ENCODE data around the gene ALKBH5. TPM values are rescaled to one million over a fixed set of nuclear protein-coding genes. Genes with fewer than 3 reads are reported as not detected.

ALKBH5 gene
- total and polyA plus RNA-seq, 2 donors = 48.5 to 58.3 TPM

DNA sequence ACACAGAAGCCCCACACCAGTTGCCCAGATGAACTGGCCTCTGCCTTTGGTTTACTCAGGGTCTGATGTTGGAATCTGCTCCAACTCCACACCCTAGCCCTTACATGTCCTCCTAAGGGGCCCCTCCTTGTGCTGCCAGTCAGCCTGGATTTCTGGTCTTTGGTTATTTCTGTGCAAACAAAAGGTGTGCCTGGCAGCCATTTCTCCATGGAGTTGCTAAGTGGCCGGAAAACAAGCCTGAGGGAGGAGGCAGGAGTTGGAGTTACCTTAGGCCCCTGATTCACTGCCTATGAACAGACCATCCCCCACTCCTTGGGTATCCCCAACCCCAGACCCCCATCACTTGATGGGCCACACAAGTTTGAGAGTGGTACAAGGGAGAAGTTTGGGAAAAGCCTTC is 4.4 kb upstream of the ALKBH5 start:
- no peak for DNase-seq (ENCODE audit: low read depth in 6 of 9, low spot score in 9 of 9)
- 98% methylated on average over 1 of the region's 1 CpG for WGBS
- H3K4me1 ChIP-seq (ENCODE audit: control insufficient read depth in 2 of 2, insufficient read depth in 2 of 2, low read length in 2 of 2) = peaks cover 4 to 11% of the 10 kb centered on the region in 2 donors
- peaks cover 0 to 4% of the 10 kb centered on the region in 2 donors for H3K9me3 ChIP-seq (ENCODE audit: control insufficient read depth in 2 of 2, insufficient read depth in 1 of 2, low read length in 1 of 2)
- no peak overlapping the region for H3K27ac ChIP-seq (ENCODE audit: low read depth in 1 of 2, low read length in 1 of 2)
- no peaks in the 10 kb centered on the region for H3K36me3 ChIP-seq (ENCODE audit: control insufficient read depth in 2 of 2, insufficient read depth in 2 of 2, low read length in 1 of 2)
- H3K4me3 ChIP-seq (ENCODE audit: low read length in 2 of 2) = no peak overlapping the region
- no peaks in the 10 kb centered on the region for H3K27me3 ChIP-seq (ENCODE audit: control insufficient read depth in 2 of 2, insufficient read depth in 1 of 2, low read length in 1 of 2)

DNA sequence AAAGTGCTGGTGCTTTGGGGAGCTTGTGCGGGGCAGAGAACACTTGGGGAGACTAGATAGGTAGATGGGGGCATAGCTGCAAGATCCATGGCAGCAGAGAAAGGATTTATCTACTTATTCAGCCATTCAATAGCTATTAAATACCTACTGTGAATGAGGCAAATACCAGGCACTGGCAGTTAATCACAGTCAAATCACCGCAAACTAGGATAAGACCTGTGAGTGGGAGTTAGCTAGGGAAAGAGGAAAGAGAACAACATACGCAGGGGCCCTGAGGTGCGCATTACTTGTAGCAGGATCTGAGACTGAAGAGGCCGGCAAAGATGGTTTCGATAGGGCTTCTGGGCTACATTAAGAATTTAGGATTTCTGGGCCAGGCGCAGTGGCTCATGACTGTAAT is 3.8 kb upstream of the ALKBH5 start:
- H3K4me1 ChIP-seq (ENCODE audit: control insufficient read depth in 2 of 2, insufficient read depth in 2 of 2, low read length in 2 of 2) = peaks cover 6 to 11% of the 10 kb centered on the region in 2 donors
- no peaks in the 10 kb centered on the region for H3K27me3 ChIP-seq (ENCODE audit: control insufficient read depth in 2 of 2, insufficient read depth in 1 of 2, low read length in 1 of 2)
- peaks cover 2 to 4% of the 10 kb centered on the region in 2 donors for H3K9me3 ChIP-seq (ENCODE audit: control insufficient read depth in 2 of 2, insufficient read depth in 1 of 2, low read length in 1 of 2)
- no peak overlapping the region for H3K4me3 ChIP-seq (ENCODE audit: low read length in 2 of 2)
- H3K27ac ChIP-seq (ENCODE audit: low read depth in 1 of 2, low read length in 1 of 2) = no peak overlapping the region
- H3K36me3 ChIP-seq (ENCODE audit: control insufficient read depth in 2 of 2, insufficient read depth in 2 of 2, low read length in 1 of 2) = no peaks in the 10 kb centered on the region
- WGBS = over 99% methylated on average over 7 of the region's 7 CpGs
- no peak for DNase-seq (ENCODE audit: low read depth in 6 of 9, low spot score in 9 of 9)

DNA sequence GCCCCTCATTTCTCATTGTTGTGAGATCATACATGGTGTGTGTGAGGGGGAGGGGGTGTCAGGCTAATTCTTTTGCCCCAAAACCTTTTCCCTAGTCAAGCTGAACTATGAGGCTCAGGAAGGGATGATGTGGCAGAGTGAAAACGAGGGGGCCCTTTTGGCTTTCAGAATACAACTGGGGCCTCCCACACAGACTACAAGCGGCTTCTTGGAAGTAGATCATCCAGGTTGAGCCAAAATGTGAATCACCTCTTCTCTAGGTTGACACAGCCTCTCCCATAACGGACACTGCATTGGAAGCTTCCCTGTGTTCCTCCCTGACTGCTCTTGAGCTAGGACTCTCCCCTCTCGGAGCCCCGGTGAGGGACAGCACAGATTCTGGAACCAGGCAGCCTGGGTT is 2.3 kb upstream of the ALKBH5 start:
- no peaks in the 10 kb centered on the region for H3K36me3 ChIP-seq (ENCODE audit: control insufficient read depth in 2 of 2, insufficient read depth in 2 of 2, low read length in 1 of 2)

DNA sequence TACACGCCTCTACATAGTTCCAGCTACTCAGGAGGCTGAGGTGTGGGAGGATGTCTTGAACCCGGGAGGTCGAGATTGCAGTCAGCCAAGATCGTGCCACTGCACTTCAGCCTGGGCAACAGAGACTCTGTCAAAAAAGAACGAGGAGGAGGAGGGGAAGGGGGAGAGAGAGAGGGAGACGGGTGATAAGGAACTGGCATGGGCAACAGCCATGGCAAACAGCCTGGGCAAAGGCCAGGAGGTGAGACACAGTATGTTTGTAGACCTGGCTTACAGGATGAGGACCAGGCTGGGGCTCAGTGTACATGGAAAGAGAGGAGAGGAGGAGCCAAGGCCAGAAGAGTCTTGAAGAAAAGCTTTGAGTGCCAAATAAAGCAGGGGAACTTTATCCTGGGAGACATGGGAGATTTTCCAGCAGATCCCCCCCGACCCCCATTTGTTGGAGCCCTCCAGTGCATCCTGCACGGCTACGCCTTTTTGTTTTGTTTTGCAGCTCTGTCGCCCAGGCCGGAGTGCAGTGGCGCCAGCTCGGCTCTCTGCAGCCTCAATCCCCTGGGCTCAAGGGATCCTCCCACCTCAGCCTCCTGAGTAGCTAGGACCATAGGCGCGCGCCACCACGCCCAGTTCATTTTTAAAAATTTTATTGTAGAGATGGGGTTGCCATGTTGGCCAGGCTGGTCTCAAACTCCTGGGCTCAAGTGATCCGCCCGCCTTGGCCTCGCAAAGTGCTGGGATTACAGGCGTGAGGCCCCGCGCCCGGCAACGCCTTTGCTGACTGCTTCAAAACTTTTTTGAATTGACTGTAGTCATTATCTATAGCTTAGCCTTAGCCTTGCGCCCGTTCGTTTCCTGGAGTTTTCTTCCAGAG is 1.3 kb upstream of the ALKBH5 start:
- peak in 1 of 9 donors; percentile 16 for DNase-seq (ENCODE audit: low read depth in 6 of 9, low spot score in 9 of 9)
- Histone ChIP-seq H3K27ac (ENCODE audit: low read depth in 1 of 2, low read length in 1 of 2) (peak overlapping the region; percentile 96 to 99), H3K36me3 (ENCODE audit: control insufficient read depth in 2 of 2, insufficient read depth in 2 of 2, low read length in 1 of 2) (peaks cover 6 to 9% of the 10 kb centered on the region in 2 donors), H3K4me3 (ENCODE audit: low read length in 2 of 2) (peak overlapping the region; percentile 78), H3K4me1 (ENCODE audit: control insufficient read depth in 2 of 2, insufficient read depth in 2 of 2, low read length in 2 of 2) (peaks cover 27 to 34% of the 10 kb centered on the region in 2 donors), H3K27me3 (ENCODE audit: control insufficient read depth in 2 of 2, insufficient read depth in 1 of 2, low read length in 1 of 2) (no peaks in the 10 kb centered on the region), H3K9me3 (ENCODE audit: control insufficient read depth in 2 of 2, insufficient read depth in 1 of 2, low read length in 1 of 2) (peaks cover 2 to 4% of the 10 kb centered on the region in 2 donors)
- WGBS = 40% methylated on average over 28 of the region's 28 CpGs

More for the DNA sequence above, 2.3 kb upstream of the ALKBH5 start:
- H3K4me1 ChIP-seq (ENCODE audit: control insufficient read depth in 2 of 2, insufficient read depth in 2 of 2, low read length in 2 of 2) = peaks cover 18 to 24% of the 10 kb centered on the region in 2 donors
- no peak overlapping the region for H3K27ac ChIP-seq (ENCODE audit: low read depth in 1 of 2, low read length in 1 of 2)
- 94% methylated on average over 5 of the region's 5 CpGs for WGBS
- peaks cover 2 to 4% of the 10 kb centered on the region in 2 donors for H3K9me3 ChIP-seq (ENCODE audit: control insufficient read depth in 2 of 2, insufficient read depth in 1 of 2, low read length in 1 of 2)
- H3K4me3 ChIP-seq (ENCODE audit: low read length in 2 of 2) = no peak overlapping the region
- no peaks in the 10 kb centered on the region for H3K27me3 ChIP-seq (ENCODE audit: control insufficient read depth in 2 of 2, insufficient read depth in 1 of 2, low read length in 1 of 2)
- no peak for DNase-seq (ENCODE audit: low read depth in 6 of 9, low spot score in 9 of 9)

DNA sequence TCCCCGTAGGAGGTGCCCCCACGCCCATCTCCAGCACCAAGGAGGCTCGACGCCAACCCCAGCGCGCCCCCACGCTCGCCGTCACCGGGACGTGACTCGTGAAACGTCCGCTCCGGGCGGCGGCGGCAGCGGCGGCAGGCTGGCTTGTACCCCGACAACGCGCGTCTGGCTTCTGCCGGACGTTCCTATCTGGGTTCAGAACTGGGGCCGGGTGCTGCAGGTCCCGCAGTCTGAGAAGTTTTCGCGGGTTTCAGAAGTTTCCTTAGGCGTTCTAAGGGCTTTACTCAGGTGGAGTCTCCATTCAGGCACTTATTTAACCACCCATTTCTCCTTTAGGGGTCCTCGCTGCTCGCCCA is 672 bp upstream of the ALKBH5 start:
- Histone ChIP-seq H3K27me3 (ENCODE audit: control insufficient read depth in 2 of 2, insufficient read depth in 1 of 2, low read length in 1 of 2) (no peaks in the 10 kb centered on the region), H3K4me3 (ENCODE audit: low read length in 2 of 2) (peak overlapping the region; percentile 78), H3K27ac (ENCODE audit: low read depth in 1 of 2, low read length in 1 of 2) (peak overlapping the region; percentile 96 to 99), H3K36me3 (ENCODE audit: control insufficient read depth in 2 of 2, insufficient read depth in 2 of 2, low read length in 1 of 2) (peaks cover 12 to 15% of the 10 kb centered on the region in 2 donors), H3K9me3 (ENCODE audit: control insufficient read depth in 2 of 2, insufficient read depth in 1 of 2, low read length in 1 of 2) (peaks cover 2 to 4% of the 10 kb centered on the region in 2 donors), H3K4me1 (ENCODE audit: control insufficient read depth in 2 of 2, insufficient read depth in 2 of 2, low read length in 2 of 2) (peaks cover 34 to 40% of the 10 kb centered on the region in 2 donors)
- no peak for DNase-seq (ENCODE audit: low read depth in 6 of 9, low spot score in 9 of 9)
- under 1% methylated on average over 33 of the region's 33 CpGs for WGBS

DNA sequence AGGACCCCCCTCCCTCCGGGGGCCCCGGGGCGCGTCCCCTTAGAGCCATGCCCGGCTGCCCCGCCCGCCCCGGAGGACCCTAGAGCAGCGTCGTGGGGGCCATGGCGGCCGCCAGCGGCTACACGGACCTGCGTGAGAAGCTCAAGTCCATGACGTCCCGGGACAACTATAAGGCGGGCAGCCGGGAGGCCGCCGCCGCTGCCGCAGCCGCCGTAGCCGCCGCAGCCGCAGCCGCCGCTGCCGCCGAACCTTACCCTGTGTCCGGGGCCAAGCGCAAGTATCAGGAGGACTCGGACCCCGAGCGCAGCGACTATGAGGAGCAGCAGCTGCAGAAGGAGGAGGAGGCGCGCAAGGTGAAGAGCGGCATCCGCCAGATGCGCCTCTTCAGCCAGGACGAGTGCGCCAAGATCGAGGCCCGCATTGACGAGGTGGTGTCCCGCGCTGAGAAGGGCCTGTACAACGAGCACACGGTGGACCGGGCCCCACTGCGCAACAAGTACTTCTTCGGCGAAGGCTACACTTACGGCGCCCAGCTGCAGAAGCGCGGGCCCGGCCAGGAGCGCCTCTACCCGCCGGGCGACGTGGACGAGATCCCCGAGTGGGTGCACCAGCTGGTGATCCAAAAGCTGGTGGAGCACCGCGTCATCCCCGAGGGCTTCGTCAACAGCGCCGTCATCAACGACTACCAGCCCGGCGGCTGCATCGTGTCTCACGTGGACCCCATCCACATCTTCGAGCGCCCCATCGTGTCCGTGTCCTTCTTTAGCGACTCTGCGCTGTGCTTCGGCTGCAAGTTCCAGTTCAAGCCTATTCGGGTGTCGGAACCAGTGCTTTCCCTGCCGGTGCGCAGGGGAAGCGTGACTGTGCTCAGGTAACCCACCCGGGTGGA is 759 bp downstream of the ALKBH5 start:
- peaks cover 2 to 4% of the 10 kb centered on the region in 2 donors for H3K9me3 ChIP-seq (ENCODE audit: control insufficient read depth in 2 of 2, insufficient read depth in 1 of 2, low read length in 1 of 2)
- peak overlapping the region; percentile 78 for H3K4me3 ChIP-seq (ENCODE audit: low read length in 2 of 2)
- H3K36me3 ChIP-seq (ENCODE audit: control insufficient read depth in 2 of 2, insufficient read depth in 2 of 2, low read length in 1 of 2) = peaks cover 23 to 26% of the 10 kb centered on the region in 2 donors
- peak overlapping the region; percentile 98 to 99 for H3K27ac ChIP-seq (ENCODE audit: low read depth in 1 of 2, low read length in 1 of 2)
- DNase-seq (ENCODE audit: low read depth in 6 of 9, low spot score in 9 of 9) = peak in 8 of 9 donors; percentile 22 to 72 (median 41)
- WGBS = under 1% methylated on average over 92 of the region's 92 CpGs
- no peaks in the 10 kb centered on the region for H3K27me3 ChIP-seq (ENCODE audit: control insufficient read depth in 2 of 2, insufficient read depth in 1 of 2, low read length in 1 of 2)
- H3K4me1 ChIP-seq (ENCODE audit: control insufficient read depth in 2 of 2, insufficient read depth in 2 of 2, low read length in 2 of 2) = peaks cover 38 to 46% of the 10 kb centered on the region in 2 donors

DNA sequence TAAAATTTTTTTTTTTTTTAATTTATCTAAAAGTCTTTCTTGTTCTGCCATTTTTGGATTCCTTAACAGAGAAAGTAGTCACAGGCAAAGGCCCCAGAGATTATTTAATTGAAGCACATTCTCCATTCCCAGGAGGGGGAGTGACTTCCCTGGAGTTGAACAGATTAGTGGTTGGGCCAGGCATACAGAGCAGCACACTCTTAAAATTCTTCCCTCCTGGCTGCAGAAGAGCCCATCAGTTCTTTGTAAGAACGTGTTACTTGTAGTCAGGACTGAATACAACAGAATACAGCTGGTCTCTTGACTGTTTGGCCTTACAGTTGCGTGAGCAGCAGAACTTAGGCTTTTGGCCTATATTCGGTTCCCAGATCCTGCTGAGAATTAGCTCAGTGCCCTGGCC is 1.8 kb downstream of the ALKBH5 start:
- DNase-seq (ENCODE audit: low read depth in 6 of 9, low spot score in 9 of 9) = no peak
- Histone ChIP-seq H3K4me1 (ENCODE audit: control insufficient read depth in 2 of 2, insufficient read depth in 2 of 2, low read length in 2 of 2) (peaks cover 45 to 50% of the 10 kb centered on the region in 2 donors), H3K27me3 (ENCODE audit: control insufficient read depth in 2 of 2, insufficient read depth in 1 of 2, low read length in 1 of 2) (no peaks in the 10 kb centered on the region), H3K9me3 (ENCODE audit: control insufficient read depth in 2 of 2, insufficient read depth in 1 of 2, low read length in 1 of 2) (peaks cover 2 to 4% of the 10 kb centered on the region in 2 donors), H3K36me3 (ENCODE audit: control insufficient read depth in 2 of 2, insufficient read depth in 2 of 2, low read length in 1 of 2) (peaks cover 23 to 32% of the 10 kb centered on the region in 2 donors), H3K4me3 (ENCODE audit: low read length in 2 of 2) (peak overlapping the region; percentile 78), H3K27ac (ENCODE audit: low read depth in 1 of 2, low read length in 1 of 2) (peak overlapping the region in 1 of 2 donors; percentile 8)
- WGBS = 65% methylated on average over 3 of the region's 3 CpGs

DNA sequence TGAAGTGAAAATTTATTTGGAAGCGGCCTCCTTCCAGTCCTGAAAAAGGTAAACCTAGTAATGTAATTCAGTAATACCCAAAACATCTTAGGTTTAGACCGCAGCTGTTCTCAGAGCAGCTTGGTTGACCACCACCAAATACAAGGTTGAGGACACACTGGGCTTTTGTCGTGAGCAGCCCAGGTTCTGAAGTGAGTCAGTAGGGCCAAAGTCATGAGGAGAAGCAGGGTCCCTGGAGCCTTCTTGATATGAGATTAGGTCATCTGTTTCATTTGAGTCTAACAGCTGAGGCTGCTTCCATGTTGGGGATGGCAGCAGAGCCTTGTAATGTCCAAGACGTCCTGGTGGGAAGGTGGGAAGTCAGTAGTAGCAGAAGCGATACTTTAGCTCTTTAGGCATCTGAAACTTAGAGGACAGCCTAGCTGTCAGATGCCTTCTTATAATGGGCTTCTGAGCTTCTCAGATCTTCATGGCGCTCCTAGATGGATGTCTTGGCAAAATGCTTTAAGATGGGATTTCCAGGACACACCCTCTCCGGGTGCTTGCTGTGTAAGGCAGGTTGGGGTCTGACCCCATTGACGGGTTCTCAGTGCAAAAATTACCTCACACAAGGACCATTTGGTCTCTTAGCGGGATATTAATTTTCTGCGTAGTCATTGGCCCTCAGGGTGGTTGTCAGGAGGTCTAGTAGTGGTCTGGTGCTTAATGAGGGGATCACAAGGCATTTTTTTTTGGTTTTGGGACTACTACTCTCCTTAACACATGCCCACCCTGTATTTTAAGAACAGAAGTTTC is 2.4 kb downstream of the ALKBH5 start:
- DNase-seq (ENCODE audit: low read depth in 6 of 9, low spot score in 9 of 9) = no peak
- H3K27ac ChIP-seq (ENCODE audit: low read depth in 1 of 2, low read length in 1 of 2) = no peak overlapping the region
- H3K36me3 ChIP-seq (ENCODE audit: control insufficient read depth in 2 of 2, insufficient read depth in 2 of 2, low read length in 1 of 2) = peaks cover 29 to 39% of the 10 kb centered on the region in 2 donors
- peaks cover 50 to 53% of the 10 kb centered on the region in 2 donors for H3K4me1 ChIP-seq (ENCODE audit: control insufficient read depth in 2 of 2, insufficient read depth in 2 of 2, low read length in 2 of 2)
- WGBS = 88% methylated on average over 10 of the region's 10 CpGs
- no peaks in the 10 kb centered on the region for H3K27me3 ChIP-seq (ENCODE audit: control insufficient read depth in 2 of 2, insufficient read depth in 1 of 2, low read length in 1 of 2)
- peak overlapping the region; percentile 78 for H3K4me3 ChIP-seq (ENCODE audit: low read length in 2 of 2)
- peaks cover 2 to 4% of the 10 kb centered on the region in 2 donors for H3K9me3 ChIP-seq (ENCODE audit: control insufficient read depth in 2 of 2, insufficient read depth in 1 of 2, low read length in 1 of 2)
